NCI-H524 (cell line): Measurements from ENCODE around the gene ASIC4.

Source experiments
- DNase-seq, 2 experiments: peaks; one replicate each; lab custom pipeline; 2025; lab: John Stamatoyannopoulos, UW

Gene ASIC4

GRCh38 chr2:219498280-219499057 is 15.8 kb upstream of the ASIC4 start, which contains the start of gene GMPPA:
Gene GMPPA (plus strand): TSS chr2:219498891. CDS start chr2:219499976, 1,085 bp downstream.
- peak; percentile 95 to 97 for DNase-seq

- DNase-seq, result no peak
These were observed 15.3 kb upstream of the ASIC4 start for GRCh38 chr2:219499058-219499307.

DNA sequence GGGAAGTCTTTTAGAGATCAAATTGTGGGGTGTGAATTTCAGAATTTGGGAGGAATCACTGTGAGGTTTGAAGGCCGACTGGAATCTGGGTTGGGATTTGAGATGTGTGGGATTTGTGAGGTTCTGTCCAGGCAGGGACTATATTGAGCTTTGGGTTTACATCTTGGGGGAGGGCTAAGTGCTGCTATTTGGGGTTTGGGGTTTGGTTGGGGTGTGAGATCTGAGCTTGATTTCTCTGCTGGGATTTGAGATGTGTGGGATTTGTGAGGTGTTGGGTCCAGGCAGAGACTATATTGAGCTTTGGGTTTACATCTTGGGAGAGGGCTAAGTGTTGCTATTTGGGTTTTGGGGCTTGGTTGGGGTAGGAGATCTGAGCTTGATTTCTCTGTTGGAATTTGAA is 14.7 kb upstream of the ASIC4 start:
- DNase-seq, result no peak

DNA sequence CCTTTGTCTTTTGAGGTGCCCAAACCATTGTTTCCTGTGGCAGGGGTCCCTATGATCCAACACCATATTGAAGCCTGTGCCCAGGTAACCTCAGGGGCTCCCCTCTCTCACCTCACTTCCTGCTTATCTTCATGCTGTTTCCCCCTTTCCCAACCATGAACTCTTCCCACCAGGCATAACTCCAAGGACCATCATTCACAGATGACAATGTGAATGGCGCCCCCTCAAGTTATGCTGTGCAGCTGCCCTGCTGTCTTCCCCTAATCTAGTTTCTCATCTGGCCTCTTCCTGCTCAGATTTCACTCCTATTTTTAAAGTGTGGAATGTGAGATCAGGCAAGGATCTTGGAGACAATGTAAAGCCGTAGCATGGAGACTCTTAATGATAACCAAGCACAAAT is 14.1 kb upstream of the ASIC4 start:
- peak in 1 of 2 experiments; percentile 25 for DNase-seq

GRCh38 chr2:219501849-219502248 is 12.4 kb upstream of the ASIC4 start:
- no peak for DNase-seq

DNA sequence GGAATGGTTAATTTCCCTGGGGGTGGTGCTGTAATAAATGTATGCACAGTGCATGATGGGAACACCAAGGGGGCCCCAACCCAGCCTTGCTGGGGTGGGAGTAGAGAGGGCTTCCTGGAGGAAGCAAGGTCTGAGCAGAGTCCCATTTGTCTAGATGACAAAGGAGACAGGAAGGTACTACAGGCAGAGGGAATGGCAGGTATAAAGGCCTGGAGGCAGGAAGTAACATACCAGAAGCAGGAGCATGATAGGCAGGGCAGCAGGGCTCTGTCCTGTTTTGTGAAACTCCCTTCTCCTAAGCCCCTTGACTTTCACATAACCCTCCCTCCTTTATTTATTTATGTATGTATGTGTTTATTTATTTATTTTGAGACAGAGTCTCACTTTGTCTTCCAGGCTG is 11.7 kb upstream of the ASIC4 start:
- DNase-seq, result no peak

DNA sequence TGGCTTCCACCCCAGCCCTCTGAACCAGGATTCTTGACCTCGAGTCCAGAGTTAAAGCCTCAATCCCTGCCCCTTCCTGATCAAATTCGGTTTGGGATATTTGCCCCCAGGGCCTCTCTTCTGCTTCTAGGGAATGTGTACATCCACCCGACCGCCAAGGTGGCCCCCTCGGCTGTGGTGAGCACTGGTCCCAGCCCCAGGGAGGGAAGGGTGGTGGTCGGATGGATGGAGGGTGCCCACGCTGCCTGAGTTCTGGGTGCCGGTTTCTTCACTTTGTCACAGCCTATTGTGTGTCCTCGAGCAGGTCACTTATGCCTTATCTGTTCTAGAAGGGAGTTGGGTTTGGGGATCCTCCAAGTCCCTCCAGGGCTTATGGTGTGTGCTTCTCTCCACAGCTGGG is 8.7 kb upstream of the ASIC4 start:
- no peak for DNase-seq

GRCh38 chr2:219506153-219506801 is 8.0 kb upstream of the ASIC4 start:
- DNase-seq, result no peak

GRCh38 chr2:219506802-219507526 is 7.3 kb upstream of the ASIC4 start:
- DNase-seq, result peak; percentile 67 to 79

- DNase-seq, result no peak
These were observed 6.5 kb upstream of the ASIC4 start for GRCh38 chr2:219507581-219508443.

DNA sequence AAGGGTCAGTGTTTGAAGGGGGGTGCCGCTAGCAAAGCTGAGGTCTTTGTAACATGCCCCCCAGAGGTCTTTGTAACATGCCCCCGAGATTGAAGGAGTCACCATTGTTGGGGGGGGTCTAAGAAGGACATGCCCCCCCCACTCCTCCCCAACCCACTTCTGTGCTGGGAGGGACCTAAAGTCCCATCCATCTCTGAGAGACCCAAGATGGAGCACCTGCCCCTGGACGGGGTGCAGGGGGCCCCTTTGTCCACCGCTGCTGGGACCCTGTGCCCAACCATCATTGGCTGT is 5.9 kb upstream of the ASIC4 start:
- no peak for DNase-seq

DNA sequence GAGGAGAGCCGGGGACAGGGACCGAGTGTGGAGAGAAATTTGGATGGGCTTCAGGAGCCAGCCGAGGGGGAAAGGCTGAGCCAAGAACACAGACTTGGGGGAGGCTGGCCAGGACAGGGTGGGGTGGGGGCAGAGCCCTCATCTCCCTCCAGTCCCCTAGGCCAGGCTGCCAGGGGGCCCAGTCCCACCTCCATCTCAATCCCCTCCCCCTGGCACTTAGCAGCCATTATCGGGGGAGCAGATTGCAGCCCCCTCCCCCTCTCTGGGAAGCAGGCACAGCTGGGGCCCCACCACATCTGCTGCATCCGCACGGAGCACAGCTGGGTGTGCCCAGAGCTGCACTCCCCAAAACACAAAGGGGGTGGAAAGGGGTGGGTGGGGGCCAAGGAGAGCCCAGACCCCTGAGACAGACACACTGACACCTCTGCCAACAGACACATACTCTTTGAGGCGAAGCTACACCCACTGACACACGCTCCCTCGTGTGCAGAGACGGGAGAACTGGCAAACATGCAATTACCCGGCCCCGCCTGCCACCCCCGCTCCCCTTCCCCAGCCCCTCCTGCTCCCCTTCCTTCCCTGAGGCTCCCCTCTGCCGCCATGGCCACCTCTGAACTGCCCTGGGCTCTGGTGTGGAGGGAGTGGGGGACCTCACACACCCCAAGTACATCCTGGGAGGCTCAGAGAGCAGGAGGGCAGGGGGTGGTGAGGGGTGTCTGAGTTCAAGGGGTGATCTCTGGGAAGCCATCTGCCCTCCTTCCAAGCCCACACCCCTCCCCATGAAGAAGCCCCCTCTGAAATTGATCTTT is 5.1 kb upstream of the ASIC4 start:
- DNase-seq, result peak; percentile 43 to 67

DNA sequence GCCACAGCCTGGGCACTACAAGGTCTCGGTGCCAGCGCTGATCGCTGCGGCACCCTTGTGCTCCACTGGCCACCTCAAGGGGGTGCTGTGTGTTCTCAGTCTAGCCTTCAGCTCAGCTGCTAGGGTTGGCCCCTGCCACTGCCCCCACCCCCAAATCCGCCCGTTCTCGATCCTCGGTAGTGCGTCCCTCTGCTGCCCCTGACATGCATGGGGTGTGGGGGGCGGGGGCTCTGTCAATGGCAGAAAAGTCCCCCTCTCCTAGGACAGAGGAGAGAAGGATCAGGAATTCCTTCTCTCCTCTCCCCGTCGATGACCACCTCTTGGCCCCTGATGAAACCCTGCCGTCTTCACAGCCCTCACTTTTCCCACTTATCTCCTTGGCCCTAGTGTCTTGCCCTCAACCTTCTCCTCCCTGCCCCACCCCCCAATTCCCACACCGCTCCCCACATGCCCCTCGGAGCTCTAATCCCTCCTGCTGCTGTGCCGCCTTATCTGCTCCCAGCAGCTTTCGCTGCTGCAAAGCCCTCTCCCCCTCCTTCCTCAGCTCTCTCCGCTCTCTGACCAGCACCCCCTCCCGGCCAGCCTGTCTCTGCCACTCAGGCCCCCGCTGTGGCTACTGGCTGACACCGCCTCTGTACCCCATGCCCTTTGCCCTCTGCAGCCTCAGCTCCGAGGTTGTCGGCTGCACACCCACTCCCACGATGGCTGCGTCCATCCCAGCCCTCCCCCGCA is 4.3 kb upstream of the ASIC4 start:
- peak; percentile 75 to 87 for DNase-seq

- peak in 1 of 2 experiments; percentile 34 for DNase-seq
These were observed 3.7 kb upstream of the ASIC4 start for GRCh38 chr2:219510512-219511135.

DNA sequence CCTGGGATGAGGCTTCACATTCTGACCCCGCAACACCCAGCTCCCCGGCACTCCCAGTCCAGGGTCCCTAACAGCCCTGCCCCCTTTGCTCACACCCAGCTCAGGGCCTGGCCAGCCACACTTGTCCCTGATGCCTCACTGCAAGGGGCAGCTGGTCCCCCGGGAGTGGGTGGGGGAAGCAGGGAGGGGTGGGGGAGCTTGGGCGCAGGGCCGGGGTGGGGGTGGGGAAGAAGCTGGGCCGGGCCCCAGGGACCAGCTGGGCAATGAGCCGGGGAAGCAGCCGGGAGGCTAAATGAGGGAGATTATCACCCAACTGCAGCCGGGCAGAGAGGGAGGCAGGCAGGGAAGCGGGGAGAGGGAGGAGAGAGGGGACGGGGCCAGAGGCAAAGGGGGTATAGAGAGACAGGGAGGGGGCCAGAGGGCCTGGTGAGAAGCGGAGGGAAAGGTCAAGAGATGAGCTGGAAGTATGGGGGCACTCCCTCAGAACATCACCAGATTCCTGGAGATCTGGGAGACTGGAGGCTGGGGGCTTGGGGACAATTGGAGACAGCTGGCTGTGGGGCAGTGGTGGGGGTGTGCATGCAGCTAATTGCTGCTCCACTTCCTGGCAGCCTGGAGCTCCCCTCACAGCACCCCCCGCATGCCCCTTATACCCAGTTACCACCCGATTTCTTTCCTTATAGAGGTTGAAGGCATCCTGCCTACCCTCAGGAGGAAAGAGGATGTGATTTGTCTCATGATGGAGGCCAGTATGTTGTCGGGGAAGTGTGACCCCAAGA is 2.5 kb upstream of the ASIC4 start:
- DNase-seq, result peak; percentile 86

DNA sequence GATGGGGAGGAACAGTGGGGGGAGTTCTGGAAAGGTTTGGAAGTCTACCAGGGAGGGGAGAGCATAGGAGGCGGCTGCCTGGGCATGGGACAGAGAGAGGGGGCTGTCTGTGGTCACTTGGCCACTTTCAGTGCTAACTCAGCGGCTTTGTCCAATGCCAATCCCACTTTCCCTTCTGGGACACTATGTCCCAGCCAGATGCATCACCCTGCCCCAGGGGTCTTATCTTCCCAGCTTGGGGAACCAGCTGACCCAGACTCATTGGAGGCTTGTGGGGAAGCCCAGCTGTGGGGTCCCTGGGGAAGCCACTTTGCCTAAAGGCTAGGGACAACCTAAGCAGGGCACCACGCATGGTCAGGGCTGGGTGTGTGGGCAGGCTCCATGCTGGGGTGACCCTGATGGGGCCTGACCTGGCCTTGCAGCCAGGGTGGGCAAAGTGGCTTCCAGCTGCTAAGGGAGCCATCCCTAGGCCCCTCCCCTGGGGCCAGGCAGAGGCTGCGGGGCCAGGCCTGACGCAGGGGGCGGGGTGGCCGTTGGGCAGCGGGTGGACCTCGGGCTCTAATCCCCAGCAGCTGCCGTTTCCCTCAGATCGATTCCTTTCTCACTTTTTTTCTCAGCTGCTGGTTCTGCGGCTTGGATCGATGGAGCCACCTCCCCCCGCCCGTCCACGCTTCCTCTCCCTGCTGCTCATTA is 1.6 kb upstream of the ASIC4 start:
- DNase-seq, result peak in 1 of 2 experiments; percentile 70

- peak; percentile 59 to 68 for DNase-seq
These were observed 495 bp upstream of the ASIC4 start for GRCh38 chr2:219513787-219514186.

DNA sequence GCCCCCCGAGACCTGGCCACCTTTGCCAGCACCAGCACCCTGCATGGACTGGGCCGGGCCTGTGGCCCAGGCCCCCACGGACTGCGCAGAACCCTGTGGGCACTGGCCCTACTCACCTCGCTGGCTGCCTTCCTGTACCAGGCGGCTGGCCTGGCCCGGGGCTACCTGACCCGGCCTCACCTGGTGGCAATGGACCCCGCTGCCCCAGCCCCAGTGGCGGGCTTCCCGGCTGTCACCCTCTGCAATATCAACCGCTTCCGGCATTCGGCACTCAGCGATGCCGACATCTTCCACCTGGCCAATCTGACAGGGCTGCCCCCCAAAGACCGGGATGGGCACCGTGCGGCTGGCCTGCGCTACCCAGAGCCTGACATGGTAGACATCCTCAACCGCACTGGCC is 554 bp downstream of the ASIC4 start:
- no peak for DNase-seq
